Suprapubic skin (tissue), 4 donors: ENCODE data around the gene SNW1. TPM values are rescaled to one million over a fixed set of nuclear protein-coding genes. Genes with fewer than 3 reads are reported as not detected.

ENCODE experiments used
- DNase-seq, 2 donors: peaks; one replicate each; pipeline ENCODE4 v3.0.0-alpha.2; 2019; ENCODE audit warnings: low spot score in 2 of 2
- H3K27ac ChIP-seq: fragments of 200-600 bp; sonication (generic); one replicate; pipeline ENCODE4 v1.5.1; 2019
- H3K27me3 ChIP-seq: fragments of 200-600 bp; sonication (generic); one replicate; pipeline ENCODE4 v1.5.1; 2019
- H3K36me3 ChIP-seq: fragments of 200-600 bp; sonication (generic); one replicate; pipeline ENCODE4 v1.5.1; 2019
- H3K4me1 ChIP-seq: fragments of 200-600 bp; sonication (generic); one replicate; pipeline ENCODE4 v1.5.1; 2019
- H3K4me3 ChIP-seq: fragments of 200-600 bp; sonication (generic); one replicate; pipeline ENCODE4 v1.5.1; 2019; ENCODE audit warnings: mild to moderate bottlenecking
- H3K9me3 ChIP-seq: fragments of 200-600 bp; sonication (generic); one replicate; pipeline ENCODE4 v1.5.1; 2019
- CTCF ChIP-seq, 2 donors: fragments of 200-600 bp in 1 of 2; fragments of 450-650 bp in 1 of 2; sonication (generic) in 1 of 2; IDR thresholded peaks; one replicate each; pipeline ENCODE4 v1.5.1; 2016 to 2019; ENCODE audit warnings: antibody characterized with exemption in 2 of 2, mild to moderate bottlenecking in 1 of 2, moderate library complexity in 1 of 2
- EP300 ChIP-seq: sonication (generic); formaldehyde crosslinking; IDR thresholded peaks from one replicate; pipeline ENCODE4 v1.6.1; 2017; ENCODE audit warnings: antibody characterized with exemption
- POLR2A ChIP-seq, 2 donors: fragments of 450-650 bp; IDR thresholded peaks; one replicate each; pipeline ENCODE4 v1.6.1; 2017; ENCODE audit warnings: antibody characterized with exemption in 2 of 2, mild to moderate bottlenecking in 2 of 2, moderate library complexity in 2 of 2
- POLR2AphosphoS5 ChIP-seq, 3 donors: sonication (generic); formaldehyde crosslinking; IDR thresholded peaks; one replicate each; pipeline ENCODE4 v1.6.1; 2017; ENCODE audit warnings: antibody characterized with exemption in 3 of 3
- WGBS: methylation state at CpG from one replicate; pipeline ENCODE4 v1.1.5; 2018; 5-methylcytosine and 5-hydroxymethylcytosine counted together
- total RNA-seq, 4 donors: library from RNA; depleted of rRNA; stranded (reverse); fragments of >200 nt; gene quantifications; one replicate each; pipeline ENCODE4 v1.1.0, GENCODE V29; 2016

The SNW1 gene
- total RNA-seq, 4 donors from 2014 or later = 48.8 to 85.1 (median 57.4) TPM

GRCh38 chr14:77709412-77709811, 51.5 kb downstream of the SNW1 start:
- no peak for DNase-seq
- H3K4me3 ChIP-seq = peak overlapping the region; percentile 90
- peaks cover 30% of the 10 kb centered on the region for H3K36me3 ChIP-seq
- peaks cover 31% of the 10 kb centered on the region for H3K4me1 ChIP-seq
- H3K27ac ChIP-seq = no peak overlapping the region
- no peaks in the 10 kb centered on the region for H3K9me3 ChIP-seq
- H3K27me3 ChIP-seq = no peaks in the 10 kb centered on the region
- TF ChIP-seq POLR2A (IDR thresholded peaks at IDR 0.05) (no peak), CTCF (IDR thresholded peaks at IDR 0.05) (no peak), POLR2AphosphoS5 (IDR thresholded peaks at IDR 0.05) (no peak), EP300 (no peak)
- 80% methylated on average over 3 of the region's 3 CpGs for WGBS

- Histone ChIP-seq H3K27ac (no peak overlapping the region), H3K9me3 (no peaks in the 10 kb centered on the region), H3K27me3 (no peaks in the 10 kb centered on the region), H3K4me3 (peak overlapping the region; percentile 90), H3K4me1 (peaks cover 31% of the 10 kb centered on the region), H3K36me3 (peaks cover 32% of the 10 kb centered on the region)
- WGBS = 23% methylated on average over 7 of the region's 7 CpGs
- no peak for TF ChIP-seq CTCF (IDR thresholded peaks at IDR 0.05)
- TF ChIP-seq EP300 = no peak
- no peak for TF ChIP-seq POLR2A (IDR thresholded peaks at IDR 0.05)
- TF ChIP-seq POLR2AphosphoS5 (IDR thresholded peaks at IDR 0.05) = no peak
- DNase-seq = no peak
Measured at GRCh38 chr14:77708749-77709148, 52.2 kb downstream of the SNW1 start.

GRCh38 chr14:77707724-77708408, 53.1 kb downstream of the SNW1 start, which contains the start of the genes ALKBH1 and SLIRP:
ALKBH1 (minus strand) TSS chr14:77708023; CDS start chr14:77708004, 19 bp downstream.
SLIRP (plus strand) TSS chr14:77708103; CDS start chr14:77708112, 9 bp downstream.
- no peaks in the 10 kb centered on the region for H3K27me3 ChIP-seq
- peaks cover 31% of the 10 kb centered on the region for H3K4me1 ChIP-seq
- DNase-seq = peak; percentile 90 to 92
- no peaks in the 10 kb centered on the region for H3K9me3 ChIP-seq
- H3K4me3 ChIP-seq = peak within 1 kb of the TSS; percentile 90
- under 1% methylated on average over 43 of the region's 49 CpGs for WGBS
- peaks cover 40% of the 10 kb centered on the region for H3K36me3 ChIP-seq
- H3K27ac ChIP-seq = peak within 1 kb of the TSS; percentile 66
- TF ChIP-seq POLR2A (IDR thresholded peaks at IDR 0.05) (peak in 1 of 2 donors; percentile 69), POLR2AphosphoS5 (IDR thresholded peaks at IDR 0.05) (peak in 2 of 3 donors; percentile 41 to 91), EP300 (no peak)

- Histone ChIP-seq H3K27me3 (no peaks in the 10 kb centered on the region), H3K4me3 (peak overlapping the region; percentile 90), H3K36me3 (peaks cover 40% of the 10 kb centered on the region), H3K9me3 (no peaks in the 10 kb centered on the region), H3K27ac (peak overlapping the region; percentile 66), H3K4me1 (peaks cover 31% of the 10 kb centered on the region)
- no peak for TF ChIP-seq POLR2A (IDR thresholded peaks at IDR 0.05)
- no peak for TF ChIP-seq POLR2AphosphoS5 (IDR thresholded peaks at IDR 0.05)
- no peak for TF ChIP-seq EP300
- no peak for TF ChIP-seq CTCF (IDR thresholded peaks at IDR 0.05)
- WGBS = under 1% methylated on average over 14 of the region's 14 CpGs
- DNase-seq = no peak
Measured at GRCh38 chr14:77707355-77707723, 53.6 kb downstream of the SNW1 start.

- no peaks in the 10 kb centered on the region for H3K27me3 ChIP-seq
- peaks cover 65% of the 10 kb centered on the region for H3K36me3 ChIP-seq
- H3K9me3 ChIP-seq = no peaks in the 10 kb centered on the region
- DNase-seq = no peak
- H3K4me1 ChIP-seq = no peaks in the 10 kb centered on the region
- WGBS = 97% methylated on average over 2 of the region's 2 CpGs
- no peak overlapping the region for H3K27ac ChIP-seq
- TF ChIP-seq POLR2AphosphoS5 (IDR thresholded peaks at IDR 0.05) (no peak), EP300 (no peak), CTCF (IDR thresholded peaks at IDR 0.05) (no peak), POLR2A (IDR thresholded peaks at IDR 0.05) (no peak)
- H3K4me3 ChIP-seq = no peak overlapping the region
Measured at GRCh38 chr14:77691259-77691658, 69.7 kb downstream of the SNW1 start.
